Lung microvascular endothelial cell (primary cell): ENCODE measurements around the gene CDH8. TPM values are rescaled to one million over a fixed set of nuclear protein-coding genes. Genes with fewer than 3 reads are reported as not detected.
"Not testable (repeated sequence)": the region's sequence is repeated elsewhere in the genome, so short reads cannot be mapped to it uniquely, and the experiment has no call there.

ENCODE experiments used
- DNase-seq, 2 donors: peaks; one replicate each; pipeline versions ENCODE4 v3.0.0 to v3.0.0-alpha.2; 2010; ENCODE audit warnings: low read depth in 2 of 2
- total RNA-seq: library from RNA; depleted of rRNA; stranded (reverse); fragments of >200 nt; gene quantifications from 2 replicates; pipeline ENCODE4 v1.2.1, GENCODE V29; 2014

The CDH8 gene
- total RNA-seq, 1 donor from 2014 or later, result not detected

- no peak for DNase-seq
These were observed 238.9 kb downstream of the CDH8 start for GRCh38 chr16:61797296-61797795.

DNA sequence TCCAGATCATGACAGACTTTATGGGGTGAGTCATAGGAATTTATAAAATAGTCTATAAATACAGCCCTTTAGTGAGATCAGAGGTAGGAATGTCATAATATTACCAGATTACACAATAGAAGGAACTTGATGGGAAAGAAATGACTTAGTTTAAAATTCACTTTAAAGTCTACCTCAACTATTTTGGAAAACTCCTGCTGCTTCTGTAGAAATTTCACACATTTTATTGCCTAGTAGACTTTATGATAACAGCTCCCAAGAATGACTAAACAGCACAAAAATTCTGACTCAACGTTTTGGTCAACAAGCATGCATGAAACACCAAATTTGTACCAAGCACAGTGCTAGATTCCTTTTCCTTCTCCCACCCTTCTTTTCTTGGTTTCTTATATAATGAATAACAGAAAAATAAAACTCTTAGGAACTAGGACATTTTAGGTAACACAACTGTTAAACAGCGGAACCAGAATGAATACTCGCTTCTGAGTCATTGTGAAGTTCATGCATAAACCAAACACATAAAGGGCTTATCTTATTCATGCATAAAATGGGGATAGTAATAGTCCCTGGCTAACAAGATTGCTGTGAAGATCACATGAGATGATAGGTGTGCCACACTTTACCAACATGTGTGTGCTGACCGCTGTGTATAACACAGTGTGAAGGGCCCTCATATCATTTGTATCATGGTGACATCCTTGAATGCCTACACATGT, 243.9 kb downstream of the CDH8 start:
- peak in 1 of 2 donors; percentile 0 for DNase-seq

GRCh38 chr16:61791464-61791863, 244.8 kb downstream of the CDH8 start:
- no peak for DNase-seq

DNA sequence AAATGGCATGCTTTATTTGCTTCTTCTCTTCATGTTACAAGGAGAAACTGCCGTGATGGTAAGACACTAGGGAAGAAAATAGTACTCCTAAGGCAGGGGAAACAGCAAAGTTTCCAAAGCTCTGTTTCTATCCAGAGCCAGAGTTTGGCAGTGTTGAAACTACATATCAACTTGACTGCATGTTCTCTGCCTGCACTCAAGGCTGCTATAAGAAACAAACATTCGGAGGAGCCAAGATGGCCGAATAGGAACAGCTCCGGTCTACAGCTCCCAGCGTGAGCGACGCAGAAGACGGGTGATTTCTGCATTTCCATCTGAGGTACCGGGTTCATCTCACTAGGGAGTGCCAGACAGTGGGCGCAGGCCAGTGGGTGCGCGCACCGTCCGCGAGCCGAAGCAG, 254.4 kb downstream of the CDH8 start:
- DNase-seq, result not testable (repeated sequence)

- no peak for DNase-seq
These were observed 256.1 kb downstream of the CDH8 start for GRCh38 chr16:61780161-61780560.

DNA sequence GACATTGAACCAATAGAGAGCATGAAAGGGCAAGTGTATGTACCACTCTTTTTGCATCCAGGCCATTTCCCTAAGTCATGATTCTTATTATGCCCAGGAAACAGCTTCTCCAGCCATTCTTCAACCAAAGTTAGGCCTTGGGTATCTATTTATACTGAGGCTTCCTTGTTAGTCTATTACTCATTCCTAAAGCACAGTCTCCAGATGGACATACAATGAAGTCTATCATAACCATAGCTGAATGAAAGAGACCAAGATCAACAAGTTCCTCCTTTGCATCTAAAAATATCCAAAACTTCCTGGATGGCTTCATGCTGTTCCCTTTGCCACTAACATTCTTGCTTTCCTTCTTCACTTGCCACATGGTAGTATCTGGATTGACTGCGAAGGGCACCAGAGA, 265.9 kb downstream of the CDH8 start:
- no peak for DNase-seq

- no peak for DNase-seq
These were observed 272.2 kb downstream of the CDH8 start for GRCh38 chr16:61763991-61764390.

- DNase-seq, result no peak
These were observed 273.2 kb downstream of the CDH8 start for GRCh38 chr16:61763013-61763412.

GRCh38 chr16:61730997-61731396, 305.2 kb downstream of the CDH8 start:
- no peak for DNase-seq

- no peak for DNase-seq
These were observed 309.5 kb downstream of the CDH8 start for GRCh38 chr16:61726701-61727100.

- no peak for DNase-seq
These were observed 310.1 kb downstream of the CDH8 start for GRCh38 chr16:61726125-61726524.

DNA sequence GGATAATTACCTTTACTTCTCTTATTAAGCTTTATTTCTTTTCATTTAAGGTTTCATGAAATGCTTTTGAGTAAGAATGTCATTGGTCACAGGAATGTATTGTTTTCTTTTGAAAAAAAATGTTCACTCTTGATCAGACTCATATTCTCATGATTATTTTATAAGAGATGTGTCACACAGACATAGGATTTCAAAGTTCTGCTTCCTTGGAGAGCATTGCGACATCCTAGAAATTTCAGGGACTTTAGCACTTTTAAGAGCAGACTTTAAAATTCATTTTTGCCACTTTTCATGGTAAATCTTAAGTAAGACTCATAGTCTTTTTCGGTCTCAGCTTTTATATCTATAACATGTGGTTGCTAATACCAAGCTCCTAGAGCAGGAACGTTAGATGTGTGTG, 314.7 kb downstream of the CDH8 start:
- DNase-seq, result no peak

DNA sequence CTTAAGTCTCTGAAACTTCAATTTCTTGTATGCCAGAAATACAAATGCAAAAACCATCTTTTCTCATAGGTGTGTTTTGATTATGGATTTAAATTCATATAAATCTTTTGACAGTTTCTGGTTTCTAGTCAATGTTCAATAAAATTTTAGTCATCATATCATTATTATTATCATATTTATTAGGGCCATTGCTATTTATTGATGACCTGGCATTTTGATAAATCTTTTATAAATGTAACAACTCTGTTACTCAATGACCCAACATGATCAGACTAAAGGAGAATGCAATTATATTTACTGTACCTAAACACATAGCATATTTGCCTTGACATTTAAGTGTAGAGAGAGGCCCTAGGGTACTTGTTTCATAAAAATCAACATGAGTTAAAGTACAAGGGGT, 320.8 kb downstream of the CDH8 start:
- DNase-seq, result no peak

GRCh38 chr16:61713787-61714186, 322.5 kb downstream of the CDH8 start:
- no peak for DNase-seq

GRCh38 chr16:61699640-61700039, 336.6 kb downstream of the CDH8 start:
- DNase-seq, result not testable (repeated sequence)

GRCh38 chr16:61684541-61684940, 351.7 kb downstream of the CDH8 start:
- DNase-seq, result no peak

DNA sequence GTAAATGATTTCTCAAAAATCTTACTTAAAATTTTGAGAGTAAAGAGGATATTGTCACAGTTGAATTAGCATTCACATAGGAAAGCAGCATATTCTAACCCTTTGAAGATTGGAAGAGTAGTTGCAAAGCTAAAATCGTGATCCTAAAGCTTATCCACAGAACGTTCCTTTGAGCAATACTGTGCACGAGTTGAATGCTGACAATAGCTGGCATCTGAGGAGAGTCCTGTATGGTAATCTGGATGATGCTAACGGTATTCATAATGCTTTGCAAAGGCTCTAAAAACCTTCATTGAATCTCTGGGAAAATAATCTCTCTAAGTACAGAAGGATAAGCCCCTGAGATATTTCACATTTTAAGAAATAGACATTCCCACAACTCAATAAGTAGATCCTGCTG, 354.6 kb downstream of the CDH8 start:
- no peak for DNase-seq

DNA sequence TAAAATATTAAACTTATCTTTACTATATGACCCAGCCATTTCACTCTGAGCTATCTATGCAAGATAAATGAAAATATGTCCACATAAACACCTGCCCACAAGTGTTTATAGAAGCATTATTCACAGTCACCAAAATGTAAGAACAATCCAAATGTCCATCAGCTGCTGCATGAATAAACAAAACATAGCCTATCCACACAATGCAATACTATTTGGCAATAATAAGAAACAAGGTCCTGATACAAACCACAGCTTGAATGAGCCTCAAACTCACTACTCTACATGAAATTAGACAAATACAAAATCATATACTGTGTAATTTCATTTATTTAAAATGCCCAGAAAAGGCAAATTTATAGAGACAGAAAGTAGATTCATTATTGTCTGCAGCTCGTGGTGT, 355.1 kb downstream of the CDH8 start:
- DNase-seq, result no peak

- DNase-seq, result no peak
These were observed 358.1 kb downstream of the CDH8 start for GRCh38 chr16:61678182-61678581.

DNA sequence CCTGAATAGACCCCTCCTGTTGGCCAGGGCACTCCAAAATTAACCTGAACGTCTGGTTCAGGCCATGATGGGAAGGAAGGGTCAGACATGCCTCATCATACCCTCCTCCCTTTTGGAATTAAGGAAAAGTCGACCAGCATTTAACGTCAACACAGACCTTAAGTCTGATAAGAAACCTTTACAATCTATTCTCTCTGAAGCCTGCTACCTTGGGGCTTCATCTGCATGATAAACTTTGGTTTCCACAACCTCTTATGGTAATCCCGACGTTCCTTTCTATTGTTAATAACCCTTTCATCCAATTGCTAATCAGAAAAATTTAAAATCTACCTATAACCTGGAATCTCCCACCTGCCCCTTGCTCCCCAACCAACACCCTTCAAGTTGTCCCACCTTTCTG, 358.5 kb downstream of the CDH8 start:
- no peak for DNase-seq

GRCh38 chr16:61676740-61677139, 359.5 kb downstream of the CDH8 start:
- no peak for DNase-seq

GRCh38 chr16:61671161-61671560, 365.1 kb downstream of the CDH8 start:
- no peak for DNase-seq

DNA sequence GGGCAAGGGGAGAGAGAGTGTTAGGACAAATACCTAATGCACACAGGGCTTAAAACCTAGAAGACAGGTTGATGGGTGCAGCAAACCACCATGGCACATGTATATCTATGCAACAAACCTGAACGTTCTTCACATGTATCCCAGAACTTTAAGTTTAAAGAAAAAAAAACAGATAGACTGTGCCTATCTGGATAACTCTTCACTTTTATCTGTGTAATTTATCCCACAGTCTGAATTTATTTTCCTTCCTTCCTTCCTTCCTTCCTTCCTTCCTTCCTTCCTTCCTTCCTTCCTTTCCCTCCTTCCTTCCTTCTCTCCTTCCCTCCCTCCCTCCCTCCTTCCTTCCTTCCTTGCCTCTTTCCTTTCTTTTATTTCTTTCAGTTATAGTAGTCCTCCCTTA, 370.7 kb downstream of the CDH8 start:
- no peak for DNase-seq

GRCh38 chr16:61659936-61660335, 376.3 kb downstream of the CDH8 start:
- no peak for DNase-seq
